ENCODE measurements around the gene FXYD4.

Gene FXYD4

GRCh38 chr10:43396061-43396927 is 24.9 kb downstream of the FXYD4 start:
- DNase-seq (ENCODE audit: low spot score) = peak; percentile 82

GRCh38 chr10:43396928-43397624 is 25.6 kb downstream of the FXYD4 start:
- DNase-seq (ENCODE audit: low spot score) = peak; percentile 84

GRCh38 chr10:43398939-43399319 is 27.5 kb downstream of the FXYD4 start:
- DNase-seq (ENCODE audit: low spot score) = no peak

GRCh38 chr10:43399320-43400310 is 28.2 kb downstream of the FXYD4 start:
- no peak for DNase-seq (ENCODE audit: low spot score)

- DNase-seq (ENCODE audit: low spot score) = no peak
Measured at GRCh38 chr10:43401627-43402026, 30.2 kb downstream of the FXYD4 start.

GRCh38 chr10:43402176-43402575 is 30.7 kb downstream of the FXYD4 start:
- DNase-seq (ENCODE audit: low spot score) = no peak

- DNase-seq (ENCODE audit: low spot score) = no peak
Measured at GRCh38 chr10:43402880-43403452, 31.5 kb downstream of the FXYD4 start.

- DNase-seq (ENCODE audit: low spot score) = no peak
Measured at GRCh38 chr10:43403911-43404703, 32.7 kb downstream of the FXYD4 start.

- DNase-seq (ENCODE audit: low spot score) = no peak
Measured at GRCh38 chr10:43404704-43405084, 33.3 kb downstream of the FXYD4 start.

GRCh38 chr10:43407148-43407575 is 35.7 kb downstream of the FXYD4 start:
- peak; percentile 43 for DNase-seq (ENCODE audit: low spot score)

GRCh38 chr10:43407576-43408330 is 36.3 kb downstream of the FXYD4 start:
- DNase-seq (ENCODE audit: low spot score) = peak; percentile 75

GRCh38 chr10:43408331-43408709 is 36.9 kb downstream of the FXYD4 start:
- DNase-seq (ENCODE audit: low spot score) = no peak

GRCh38 chr10:43408710-43409384 is 37.4 kb downstream of the FXYD4 start, which contains the start of gene HNRNPF:
TSS of gene HNRNPF (minus strand) at chr10:43409186. CDS start at chr10:43387884, 21,302 bp downstream.
- DNase-seq (ENCODE audit: low spot score) = peak; percentile 96

- DNase-seq (ENCODE audit: low spot score) = no peak
Measured at GRCh38 chr10:43409385-43410109, 38.1 kb downstream of the FXYD4 start.

GRCh38 chr10:43410345-43410744 is 38.9 kb downstream of the FXYD4 start:
- no peak for DNase-seq (ENCODE audit: low spot score)

- DNase-seq (ENCODE audit: low spot score) = no peak
Measured at GRCh38 chr10:43411536-43411935, 40.1 kb downstream of the FXYD4 start.

- no peak for DNase-seq (ENCODE audit: low spot score)
Measured at GRCh38 chr10:43415544-43415943, 44.1 kb downstream of the FXYD4 start.

- DNase-seq (ENCODE audit: low spot score) = no peak
Measured at GRCh38 chr10:43417950-43418768, 46.7 kb downstream of the FXYD4 start.

Data from globus pallidus (tissue), 1 donor.